Activated T-helper 1 cell treated with Interleukin-2 at 50 U/mL for 16 hours (primary cell): ENCODE data around the gene DNER.
"Not testable (repeated sequence)": the region's sequence is repeated elsewhere in the genome, so short reads cannot be mapped to it uniquely, and the experiment has no call there.

Experiments used
- DNase-seq: peaks from one replicate; pipeline ENCODE4 v3.0.0-alpha.2; 2020; ENCODE audit warnings: low read depth

The DNER gene

DNA sequence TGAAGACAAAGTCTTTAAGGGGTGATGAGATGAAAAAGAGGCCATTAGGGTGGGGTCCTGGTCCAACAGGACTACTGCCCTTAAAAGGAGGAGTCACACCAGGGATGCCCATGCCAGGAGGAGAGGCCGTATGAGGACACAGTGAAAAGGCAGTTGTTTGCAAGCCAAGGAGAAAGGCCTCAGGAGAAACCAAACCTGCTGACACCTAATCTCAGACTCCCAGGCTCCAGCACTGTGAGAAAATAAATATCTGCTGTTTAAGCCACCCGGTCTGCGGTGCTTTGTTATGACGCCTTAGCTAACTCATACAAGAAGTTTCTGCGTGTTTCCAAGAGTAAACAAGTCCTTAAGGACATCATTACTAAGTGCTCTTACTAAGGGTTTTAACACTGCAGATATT is 93.6 kb downstream of the DNER start:
- no peak for DNase-seq

DNA sequence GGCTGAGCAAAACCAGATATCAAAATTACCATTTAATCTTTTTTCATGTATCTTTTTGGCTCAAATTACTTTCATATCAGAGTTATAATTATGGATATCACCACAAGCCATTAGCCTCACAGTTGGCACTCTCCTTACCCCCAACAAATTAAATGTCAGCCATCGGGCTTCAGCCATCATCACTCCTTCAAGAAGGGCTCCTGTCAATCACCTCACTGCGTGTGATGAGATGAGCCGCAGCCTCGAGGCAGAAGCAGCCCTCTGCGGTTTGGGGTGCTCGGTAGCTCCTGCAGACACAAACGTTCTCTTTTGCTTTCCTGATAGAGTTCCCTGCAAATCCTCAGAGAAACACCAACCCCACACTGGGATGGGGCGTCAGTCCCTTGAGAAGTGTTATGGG is 94.1 kb downstream of the DNER start:
- DNase-seq = no peak

DNA sequence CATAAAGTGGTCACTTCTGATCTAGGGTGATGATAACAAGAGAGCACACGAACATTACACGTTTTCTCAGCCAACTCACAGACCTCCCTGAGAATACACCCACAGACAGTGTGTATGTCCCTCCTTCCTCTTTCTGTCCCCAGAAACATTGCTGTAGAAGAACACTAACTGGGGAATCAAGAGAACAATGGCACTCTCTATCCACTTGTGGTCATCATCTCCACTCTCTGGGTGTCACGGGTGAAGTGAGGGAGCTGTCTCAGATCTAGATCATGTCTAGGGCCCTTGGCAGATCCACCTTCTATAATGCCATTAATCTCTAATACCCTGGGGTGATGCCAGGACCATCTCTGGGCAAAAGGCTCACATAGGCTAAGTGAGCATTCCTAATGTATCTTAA is 97.9 kb downstream of the DNER start:
- no peak for DNase-seq

DNA sequence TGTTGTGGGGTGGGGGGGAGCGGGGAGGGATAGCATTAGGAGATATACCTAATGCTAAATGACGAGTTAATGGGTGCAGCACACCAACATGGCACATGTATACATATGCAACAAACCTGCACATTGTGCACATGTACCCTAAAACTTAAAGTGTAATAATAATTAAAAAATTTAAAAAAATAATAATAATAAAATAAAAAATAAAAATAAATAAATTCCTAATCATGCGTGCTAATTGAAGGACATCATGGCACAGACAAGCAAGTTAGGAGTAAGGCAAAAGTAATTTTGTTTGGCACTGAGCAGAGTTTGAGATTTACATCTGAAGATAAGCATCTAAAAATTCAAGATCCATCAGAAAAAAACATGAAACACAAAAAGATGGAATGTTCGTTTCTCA is 100.3 kb downstream of the DNER start:
- DNase-seq = not testable (repeated sequence)

DNA sequence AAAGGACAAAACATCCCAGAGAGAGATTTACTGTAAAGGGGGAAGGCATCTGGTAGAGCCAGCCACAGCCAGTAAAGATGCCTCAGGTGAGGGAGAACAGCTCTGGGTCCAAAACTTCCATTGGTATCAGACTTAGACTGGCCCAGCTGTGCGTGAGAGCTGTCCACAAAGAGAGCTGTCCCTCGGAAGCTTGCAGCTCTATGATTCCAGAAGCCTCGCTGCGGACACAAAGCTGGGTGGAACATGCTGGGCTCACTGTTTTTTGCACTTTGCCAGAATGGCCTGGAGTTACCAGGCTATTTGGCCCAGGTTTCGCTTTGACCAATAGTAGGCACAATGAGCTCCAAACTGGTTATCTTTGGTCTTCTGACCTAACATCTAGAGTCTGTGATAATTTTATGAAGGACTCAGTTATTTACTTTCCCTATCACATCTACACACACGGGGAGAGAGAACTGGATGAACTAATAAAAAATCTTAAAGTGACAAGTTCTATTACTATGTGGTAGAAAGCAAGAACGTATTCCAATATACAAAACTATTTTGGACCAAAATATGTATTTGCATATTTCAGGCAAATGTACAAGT is 101.9 kb downstream of the DNER start:
- no peak for DNase-seq

DNA sequence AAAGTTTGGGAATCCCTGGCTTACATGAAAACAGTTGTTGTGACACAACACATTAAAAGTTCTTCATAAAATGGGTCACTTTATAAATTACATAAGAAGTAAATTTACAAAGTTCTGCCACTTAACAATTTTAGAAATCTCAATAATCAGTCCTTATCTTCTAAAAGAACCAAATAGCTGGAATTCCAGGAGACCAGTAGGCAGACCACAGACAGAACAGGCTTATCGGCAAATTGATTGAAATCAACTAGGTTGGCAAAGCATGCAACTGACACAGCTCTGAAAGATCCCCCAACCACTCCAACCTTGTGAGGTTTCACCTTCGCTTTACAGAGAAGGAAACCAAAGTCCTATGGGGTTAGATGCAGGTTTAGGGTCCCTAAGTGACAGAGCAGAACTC is 103.0 kb downstream of the DNER start:
- DNase-seq = no peak

DNA sequence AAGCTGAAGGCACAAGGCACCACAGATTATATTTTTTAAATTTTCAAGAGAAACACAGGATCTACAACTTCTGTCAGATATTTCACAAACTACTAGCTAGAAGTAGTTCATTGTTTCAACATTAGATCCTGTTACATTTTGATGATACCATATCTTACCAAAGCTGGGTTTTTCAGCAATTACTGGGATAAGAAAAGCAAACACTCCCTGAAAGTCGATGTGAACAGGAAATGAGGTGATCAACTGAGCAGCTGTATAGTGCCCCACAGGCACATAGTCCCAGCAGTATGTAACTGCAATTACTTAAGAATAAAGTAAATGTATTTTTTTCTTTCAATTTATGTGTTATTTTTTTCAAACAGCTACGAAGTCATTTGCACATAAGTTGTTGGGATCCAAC is 103.5 kb downstream of the DNER start:
- DNase-seq = no peak

DNA sequence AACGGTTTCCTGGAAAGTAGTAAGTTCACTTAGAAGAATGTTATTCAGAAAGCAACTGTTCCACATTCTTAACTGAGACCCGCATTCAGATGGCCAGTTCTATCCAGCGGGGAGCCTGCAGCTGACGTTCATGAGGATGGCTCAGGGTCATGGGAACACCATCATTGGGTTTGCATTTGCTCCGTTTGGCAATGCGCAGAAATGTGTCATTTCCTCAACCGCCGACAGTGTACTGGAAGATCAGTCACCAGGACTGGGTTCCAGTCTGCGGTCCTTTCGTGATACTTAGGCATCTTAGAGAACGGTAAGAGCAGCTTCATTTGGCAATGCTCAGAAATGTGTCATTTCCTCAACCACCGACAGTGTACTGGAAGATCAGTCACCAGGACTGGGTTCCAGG is 104.0 kb downstream of the DNER start:
- DNase-seq = no peak

DNA sequence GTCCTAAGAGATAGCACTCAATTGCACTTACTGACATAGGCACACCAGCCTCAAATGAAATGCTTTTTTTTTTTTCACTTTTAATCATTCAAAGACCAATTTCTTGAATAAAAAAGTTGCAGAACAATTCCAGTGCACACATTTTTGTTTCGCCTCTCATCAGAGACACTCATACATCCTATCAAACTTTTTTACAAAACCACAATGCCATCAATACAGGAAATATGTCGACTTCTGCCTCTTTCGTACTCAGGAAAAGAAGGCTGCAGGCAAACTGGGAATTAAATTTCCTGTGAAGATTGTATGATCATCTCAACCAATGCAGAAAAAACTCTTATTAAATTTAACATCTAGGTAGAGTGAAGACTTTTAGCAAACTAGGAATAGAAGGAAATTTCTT is 112.4 kb downstream of the DNER start:
- no peak for DNase-seq

DNA sequence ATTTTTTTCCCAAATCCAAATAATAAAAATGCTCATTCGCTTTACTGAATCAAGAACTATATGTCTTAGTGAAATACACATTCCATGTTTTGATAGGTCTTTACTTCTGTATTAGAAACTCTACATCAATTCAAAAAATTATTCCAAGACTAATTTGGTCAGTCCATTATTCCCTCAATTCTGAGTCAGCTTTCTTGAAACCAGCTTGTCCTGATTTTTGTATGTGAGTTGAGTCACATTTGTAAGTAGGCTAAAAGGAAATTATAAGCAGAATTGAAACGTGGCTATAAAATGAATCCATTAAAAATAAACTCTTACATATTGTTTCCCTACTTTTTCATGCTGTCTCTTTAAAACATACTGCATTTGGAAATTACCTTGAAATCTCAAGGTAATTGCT is 113.0 kb downstream of the DNER start:
- no peak for DNase-seq

DNA sequence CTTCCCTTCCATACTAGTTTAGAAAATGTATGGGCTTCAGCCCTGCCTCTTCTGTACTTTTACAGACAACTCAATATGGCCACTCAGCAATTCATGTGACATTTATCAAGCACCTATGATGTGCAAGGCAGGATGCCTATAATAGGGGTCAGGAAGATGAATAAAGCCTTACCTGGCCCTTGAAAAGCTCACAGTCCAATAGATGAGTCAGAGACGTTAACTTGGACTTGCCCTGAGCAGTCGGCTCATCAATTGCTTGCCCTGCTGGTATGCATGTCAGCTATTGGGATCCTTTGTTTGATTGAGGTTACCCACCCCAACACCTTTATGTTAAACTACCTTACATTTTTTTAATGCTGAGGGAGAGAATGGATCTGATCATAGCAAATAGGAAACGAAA is 116.1 kb downstream of the DNER start:
- DNase-seq = no peak

DNA sequence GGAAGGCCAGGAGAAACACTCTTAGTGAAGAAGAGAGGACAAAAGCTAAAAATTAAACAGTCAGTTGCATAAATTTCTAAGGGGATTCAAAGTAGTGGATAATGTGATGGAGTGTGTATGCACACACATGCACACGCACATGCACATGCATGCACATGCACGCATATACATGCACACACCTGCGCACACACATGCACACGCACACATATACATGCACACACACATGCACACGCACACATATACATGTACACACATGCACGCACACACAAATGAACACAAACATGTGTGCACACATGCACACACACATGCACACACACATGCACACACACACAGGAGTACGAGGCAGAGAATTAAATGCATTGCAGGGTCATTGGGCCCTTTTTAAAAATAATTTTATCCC is 117.6 kb downstream of the DNER start:
- DNase-seq = no peak

DNA sequence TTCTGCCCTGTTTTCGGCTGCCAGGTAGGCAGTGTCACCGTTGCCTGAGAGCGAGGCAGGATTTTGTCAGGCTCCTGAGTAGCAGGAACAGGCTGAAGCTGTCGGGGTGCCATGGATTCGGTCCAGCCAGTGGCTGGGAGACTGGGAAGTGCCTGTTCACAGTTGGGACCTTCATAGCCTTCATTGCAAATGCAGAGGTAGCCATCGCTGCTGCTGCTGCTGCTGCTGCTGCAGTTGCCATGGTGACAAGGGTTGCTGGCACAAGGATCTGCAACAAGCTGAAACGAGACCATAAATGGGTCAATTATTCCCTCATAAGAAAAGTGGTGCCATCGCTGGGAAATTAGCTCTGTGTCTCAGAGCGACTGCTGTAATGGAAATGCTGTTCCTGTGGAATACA is 122.7 kb downstream of the DNER start:
- no peak for DNase-seq

DNA sequence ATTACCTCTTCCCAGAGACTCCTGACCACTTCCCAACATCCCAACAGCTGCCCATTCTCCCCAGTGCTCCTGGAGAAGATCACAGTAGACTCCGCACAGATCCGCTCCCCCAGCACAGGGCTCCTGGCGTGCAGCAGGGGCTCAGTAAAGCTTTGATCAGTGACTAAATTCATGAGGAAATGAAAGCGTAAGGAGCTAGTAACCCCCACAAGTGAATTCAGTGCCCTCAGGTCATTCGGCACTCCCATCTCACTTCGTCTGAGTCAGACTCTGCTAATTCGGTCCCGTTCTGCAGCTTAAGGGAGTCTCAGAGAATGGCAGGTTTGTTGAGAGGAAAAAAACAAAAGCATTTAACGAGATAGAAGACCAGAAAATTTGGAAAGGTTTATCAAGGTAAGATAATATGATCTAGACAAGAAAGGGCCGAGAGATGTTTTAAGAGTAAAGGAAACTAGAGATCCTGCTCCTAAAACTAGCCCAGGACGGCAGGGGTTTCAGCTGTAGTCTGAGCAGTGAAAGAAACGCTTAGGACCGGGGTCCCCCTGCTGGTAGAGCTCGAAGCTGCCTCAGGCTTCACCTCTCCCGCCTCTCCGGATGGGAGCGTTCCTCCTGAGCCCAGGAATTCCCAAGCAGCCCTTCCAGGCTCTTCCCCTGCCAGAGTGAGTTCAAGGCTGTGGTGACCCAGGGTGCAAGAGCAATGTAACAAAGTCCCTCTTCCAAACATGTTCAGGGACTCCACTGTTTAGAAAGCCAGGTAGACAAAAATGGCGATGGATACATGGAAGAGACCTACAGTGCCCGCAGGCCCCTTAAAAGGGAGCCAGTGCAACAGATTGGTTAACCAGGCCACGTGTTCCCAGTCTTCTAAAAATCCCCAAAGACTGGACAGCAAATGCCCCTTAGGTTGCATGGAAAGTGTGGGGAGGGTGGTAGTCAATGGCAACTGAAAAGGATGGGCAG is 127.3 kb downstream of the DNER start:
- no peak for DNase-seq

DNA sequence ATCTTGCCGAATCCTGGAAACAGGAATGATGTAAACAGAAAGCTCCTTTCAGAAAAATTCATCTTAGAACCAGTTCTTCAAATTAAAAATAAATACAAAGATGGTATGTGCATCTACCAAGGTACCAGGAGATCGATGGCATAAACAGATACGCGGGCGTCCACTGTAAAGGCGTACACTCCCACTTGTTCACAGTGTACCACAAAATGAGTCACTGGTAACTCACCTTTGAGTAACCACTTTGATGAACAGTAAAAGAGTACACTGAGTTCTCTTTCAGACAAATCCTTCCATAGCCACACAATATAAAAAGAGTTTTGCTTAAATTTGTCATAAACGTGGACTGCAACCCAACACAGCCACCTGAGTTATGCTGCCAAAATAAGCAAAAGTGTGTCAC is 128.3 kb downstream of the DNER start:
- DNase-seq = no peak

DNA sequence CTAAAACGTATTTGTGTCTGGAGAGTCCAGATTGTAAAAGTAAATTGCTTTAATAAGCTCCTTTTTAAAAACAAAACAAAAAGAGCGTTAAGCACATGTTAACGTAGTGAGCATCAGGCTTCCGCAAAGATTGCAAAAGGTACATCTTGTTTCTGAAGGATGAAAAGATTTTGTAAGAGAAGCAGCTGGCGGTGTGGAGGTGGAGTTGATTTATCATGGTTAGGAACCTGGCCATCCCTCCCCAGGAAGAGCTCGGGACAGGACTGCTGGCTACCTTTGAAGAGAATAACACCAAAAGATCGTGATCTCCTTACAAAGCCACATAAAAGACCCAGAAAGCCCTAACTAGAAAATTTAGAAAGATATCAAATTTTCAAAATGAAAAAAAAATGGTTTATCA is 132.2 kb downstream of the DNER start:
- DNase-seq = no peak

DNA sequence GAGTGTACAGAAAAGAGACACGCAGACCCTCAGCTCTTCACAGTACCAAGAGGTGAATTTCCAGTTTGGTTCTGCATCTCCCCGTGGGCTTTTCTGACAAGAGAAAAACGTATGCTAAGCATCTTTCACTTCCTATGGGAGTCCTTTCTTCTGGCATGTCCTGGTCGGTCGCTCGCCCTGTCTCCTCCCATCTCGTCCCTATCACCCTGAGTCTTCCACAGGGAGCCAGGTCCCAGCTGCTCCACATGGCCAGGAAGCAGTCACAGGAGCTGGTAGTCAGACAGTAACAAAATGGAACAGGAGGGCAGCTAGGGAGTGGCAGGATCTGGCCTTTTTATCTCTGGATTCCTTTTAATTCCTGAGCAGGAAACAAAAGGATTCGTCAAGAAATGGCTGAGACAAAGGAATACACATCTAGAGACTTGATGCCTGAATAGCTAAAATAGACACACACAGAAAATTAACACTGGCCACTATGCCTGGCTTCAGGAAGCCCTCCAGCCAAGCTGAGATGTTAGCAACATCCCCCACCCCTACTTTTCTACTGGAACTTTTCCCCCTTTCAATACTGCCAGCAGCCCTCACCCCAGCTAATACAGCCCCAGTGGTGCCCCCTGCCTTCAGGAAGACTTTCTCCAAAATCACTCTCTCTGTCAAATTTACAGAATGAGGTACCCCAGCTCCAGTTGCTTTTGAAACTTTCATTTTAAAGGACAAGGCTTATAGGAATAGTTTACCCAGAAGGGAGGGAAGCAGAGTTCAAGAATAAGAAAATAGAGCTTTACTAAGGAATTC is 136.1 kb downstream of the DNER start:
- DNase-seq = no peak

DNA sequence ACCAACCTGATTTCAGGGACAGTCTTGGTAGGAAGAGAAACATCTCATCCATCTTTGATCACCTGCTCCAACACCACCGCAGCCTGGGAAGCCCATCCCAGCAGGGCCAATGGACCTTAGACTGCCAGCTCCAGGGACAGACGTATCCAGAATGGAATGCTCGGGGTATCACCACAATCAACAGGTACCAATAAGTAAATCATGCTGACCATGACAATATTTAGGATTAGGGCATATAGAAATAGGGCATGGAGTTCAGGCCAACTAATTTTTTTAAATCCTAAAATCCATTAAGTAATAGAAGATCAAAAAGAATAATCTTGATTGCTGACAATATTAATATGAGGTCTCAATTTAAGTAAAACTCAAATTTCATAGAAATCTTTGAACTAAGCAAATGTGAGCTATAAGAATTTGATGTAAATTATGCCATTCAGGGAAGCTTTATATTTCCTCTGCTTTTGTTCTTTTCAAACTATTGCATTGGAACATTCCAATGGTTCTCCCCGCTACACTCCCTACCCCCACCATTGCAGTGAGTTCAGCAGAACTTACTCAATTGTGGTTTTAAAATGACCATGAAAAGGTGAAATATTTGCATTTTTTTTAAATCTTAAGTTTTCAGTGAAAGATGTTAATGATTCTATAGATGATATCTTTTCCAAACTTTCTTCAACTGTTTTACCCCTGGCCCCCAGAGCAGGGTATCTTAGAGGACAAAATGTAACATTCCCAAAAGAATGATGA is 138.6 kb downstream of the DNER start:
- no peak for DNase-seq

DNA sequence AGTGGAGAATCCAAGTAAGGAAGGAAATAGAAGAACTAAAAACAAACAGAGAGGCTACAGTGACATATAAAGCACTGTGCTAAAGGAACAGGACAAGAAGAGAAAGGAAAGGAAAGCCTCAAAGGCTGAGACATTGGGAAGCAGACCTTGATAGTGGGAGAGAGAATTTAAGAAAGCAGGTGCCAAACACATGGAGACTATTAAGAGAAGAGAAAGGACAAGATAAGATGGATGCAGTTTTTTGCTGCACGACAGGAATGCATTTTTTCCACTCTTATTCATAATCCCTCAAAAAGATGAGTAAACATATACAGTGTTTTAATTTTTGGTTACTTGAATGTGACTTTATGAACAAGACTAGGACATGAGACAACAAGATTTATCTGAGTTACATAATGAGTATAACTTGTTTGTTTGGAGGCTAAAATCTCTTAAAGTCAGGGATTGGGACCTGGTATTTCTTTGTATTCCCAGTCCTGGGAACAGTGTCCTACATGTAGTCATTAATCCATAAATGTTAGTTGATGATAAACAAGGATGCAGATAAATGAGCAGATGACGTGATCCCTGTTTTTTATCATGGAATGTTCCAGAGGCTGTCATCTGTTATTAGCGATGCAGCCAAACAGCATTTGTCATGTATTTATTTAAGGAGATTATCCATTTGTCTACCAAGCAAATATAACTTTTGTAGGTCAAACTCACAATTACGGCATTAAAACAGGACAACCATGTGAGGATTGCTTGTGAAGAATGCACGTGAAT is 141.7 kb downstream of the DNER start:
- no peak for DNase-seq

DNA sequence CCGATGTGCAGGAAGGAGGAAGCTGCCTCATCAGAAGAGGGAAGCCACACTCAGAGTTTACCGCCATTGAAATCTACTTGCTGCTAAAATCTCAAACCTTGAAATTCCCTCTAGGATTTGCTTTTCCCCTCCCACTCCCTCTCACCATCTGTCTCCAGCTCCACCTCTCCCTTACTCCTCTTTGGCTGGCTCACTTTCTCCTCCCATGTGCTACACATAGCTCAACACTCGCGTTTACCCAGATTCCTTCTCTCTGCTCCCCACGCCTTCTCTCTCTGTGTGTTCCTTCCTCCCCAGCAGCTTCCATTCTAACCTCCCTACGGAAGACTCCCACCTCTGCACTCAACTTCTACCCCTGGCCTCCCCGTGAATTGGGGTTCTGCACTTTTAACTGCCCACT is 143.1 kb downstream of the DNER start:
- DNase-seq = no peak

DNA sequence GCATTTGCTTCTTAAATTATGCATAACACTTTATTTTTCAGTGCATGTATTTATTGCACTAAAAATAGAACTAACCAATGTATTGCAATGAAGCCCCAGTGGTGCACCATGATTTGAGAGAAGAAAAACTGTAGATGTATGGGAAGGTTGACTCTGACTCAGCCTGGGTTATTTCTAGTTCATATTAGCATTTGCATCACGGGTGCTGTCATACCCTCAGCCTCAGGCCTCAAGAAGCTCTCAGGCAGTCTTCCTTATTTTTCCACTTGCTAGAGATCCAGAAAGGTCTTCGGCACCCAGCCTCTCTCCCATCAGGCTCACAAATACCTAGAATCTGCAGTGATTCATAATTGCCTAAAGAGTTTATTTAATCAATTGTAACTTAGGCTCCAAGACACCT is 148.0 kb downstream of the DNER start:
- no peak for DNase-seq
